SIG-M5 treated with dmso at 0.1 percent for 504 hours (cell line): ENCODE measurements around the gene FBXL16.

Source experiments
- DNase-seq: peaks from one replicate; lab custom pipeline; 2025; ENCODE audit not compliant: unreplicated experiment; lab: John Stamatoyannopoulos, UW

Gene FBXL16

GRCh38 chr16:710500-711075 is 5.0 kb upstream of the FBXL16 start:
- DNase-seq = no peak

DNA sequence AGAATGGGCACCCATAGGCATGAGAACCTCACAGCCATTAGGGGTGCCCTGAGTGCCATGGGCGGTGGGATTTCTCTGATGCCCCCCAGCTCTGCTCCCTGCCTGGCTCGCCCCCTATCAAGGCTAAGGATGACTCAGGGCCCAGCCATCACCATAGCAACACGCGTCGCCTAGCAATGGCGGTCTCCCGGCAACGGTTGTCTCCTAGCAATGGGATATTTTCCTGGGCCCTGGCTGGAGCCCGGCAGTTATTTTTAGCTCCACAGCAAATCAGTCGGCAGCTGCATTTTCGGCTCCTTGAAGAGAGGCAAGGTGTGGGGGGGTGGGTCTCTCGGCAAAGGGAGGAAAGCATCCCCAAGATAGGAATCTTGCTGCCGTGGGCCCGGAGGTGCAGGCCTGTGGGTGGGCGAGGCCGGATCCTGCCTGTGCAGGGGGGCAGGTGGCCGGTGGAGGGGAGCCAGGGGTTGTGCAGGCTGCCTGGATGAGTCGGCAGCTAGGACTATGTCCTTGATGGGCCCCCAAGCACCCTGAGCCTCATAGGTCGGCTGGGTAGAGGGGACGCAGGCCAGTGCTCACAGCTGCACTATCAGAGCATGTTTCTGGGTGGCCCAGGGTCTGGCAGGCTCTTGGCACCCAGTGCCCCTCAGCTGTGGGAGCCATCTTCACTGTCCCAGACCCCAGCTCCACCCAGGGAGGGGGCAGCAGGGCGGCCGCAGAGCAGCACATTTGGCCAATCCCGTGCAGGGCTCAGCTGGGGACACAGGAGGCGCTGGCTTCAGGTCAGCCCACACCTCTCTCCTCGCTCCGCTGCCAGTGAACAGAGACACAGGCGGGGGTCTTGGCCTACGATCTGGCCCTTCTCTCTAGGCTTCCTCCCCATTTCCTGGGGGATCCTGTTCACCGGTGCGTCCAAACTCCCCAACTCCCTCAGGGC is 4.2 kb upstream of the FBXL16 start:
- DNase-seq = peak; percentile 17

- no peak for DNase-seq
Measured at GRCh38 chr16:708959-709358, 3.4 kb upstream of the FBXL16 start.

DNA sequence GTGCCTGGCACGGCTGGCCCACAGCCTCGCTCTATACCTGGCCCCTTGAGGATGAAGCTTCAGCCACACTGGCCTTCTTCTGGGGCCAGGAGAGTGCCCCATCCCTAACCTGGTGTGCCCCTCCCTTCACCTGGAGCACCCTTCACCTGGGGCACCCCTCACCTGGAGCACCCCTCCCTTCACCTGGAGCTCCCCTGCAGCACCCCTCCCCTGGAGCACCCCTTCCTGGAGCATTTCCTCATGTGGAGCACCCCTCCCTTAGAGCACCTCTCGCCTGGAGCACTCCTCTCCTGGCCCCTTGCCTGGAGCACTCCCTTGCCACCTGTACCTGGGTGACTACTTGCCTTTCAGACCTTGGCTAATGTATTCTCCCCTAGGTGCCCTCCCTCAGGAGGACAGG is 2.4 kb upstream of the FBXL16 start:
- DNase-seq = no peak

DNA sequence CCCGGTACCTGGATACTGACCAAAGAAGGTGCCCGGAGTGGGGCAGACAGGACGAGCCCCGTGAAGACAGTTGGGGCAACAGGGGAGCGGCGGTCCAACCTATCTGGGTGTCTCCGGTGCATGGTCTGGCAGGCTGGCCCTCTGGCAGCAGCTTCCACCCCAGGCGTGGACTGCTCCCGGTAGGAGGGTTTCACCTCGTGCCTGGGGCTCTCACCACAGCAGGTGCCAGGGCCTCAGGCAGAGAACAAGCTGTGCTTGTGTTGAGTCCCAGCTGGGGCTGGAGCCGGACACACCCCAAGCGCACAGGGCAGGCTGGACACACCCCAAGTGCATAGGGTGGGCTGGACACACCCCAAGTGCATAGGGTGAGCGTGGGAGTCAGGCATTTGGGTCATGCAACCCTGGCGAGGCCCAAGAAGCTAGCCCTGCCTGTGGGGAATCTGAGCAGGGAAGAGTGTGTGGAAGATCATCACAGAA is 1.5 kb upstream of the FBXL16 start:
- no peak for DNase-seq

DNA sequence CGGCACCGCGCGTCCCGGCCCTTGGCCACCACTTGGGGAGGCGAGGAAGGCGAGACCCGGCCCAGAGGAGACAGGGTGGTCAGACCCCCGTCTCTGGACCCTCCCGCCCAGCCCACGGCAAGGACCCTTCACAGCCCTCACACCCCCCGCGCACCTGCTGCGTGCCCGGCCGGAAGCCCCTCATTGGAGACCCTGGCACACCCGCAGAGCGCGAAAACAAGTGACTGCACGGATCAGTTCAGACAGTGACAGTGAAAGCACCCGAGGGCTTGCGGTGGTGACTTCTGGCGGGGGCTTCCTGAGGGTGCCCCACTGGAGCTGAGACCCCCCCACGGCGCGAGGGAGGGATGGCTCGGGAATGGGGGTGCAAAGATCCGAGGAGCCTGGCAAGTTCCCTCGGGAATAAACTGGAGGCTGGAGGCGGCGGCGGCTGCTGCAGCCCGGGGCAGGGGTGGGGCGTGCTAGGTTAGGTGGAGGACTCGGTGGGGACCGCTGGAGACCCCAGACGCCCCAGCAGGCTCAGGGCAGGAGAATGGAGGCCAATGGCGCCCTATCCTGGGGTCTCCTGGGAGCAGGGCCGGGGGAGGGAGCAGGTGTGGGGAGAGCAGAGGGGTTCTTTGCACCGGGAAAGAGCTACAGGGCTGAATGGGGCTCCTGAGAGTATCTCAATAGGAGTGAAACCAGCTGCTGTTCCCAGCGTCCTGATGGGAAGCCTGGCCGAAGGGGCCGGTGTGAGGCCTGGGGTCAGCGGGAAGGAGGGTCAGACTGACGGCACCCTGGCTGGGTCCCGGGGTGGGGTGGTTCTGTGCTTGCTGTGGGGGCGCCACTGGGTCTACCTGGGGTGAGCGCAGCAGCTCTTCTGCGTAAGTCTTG is 824 bp upstream of the FBXL16 start:
- DNase-seq = peak; percentile 14

DNA sequence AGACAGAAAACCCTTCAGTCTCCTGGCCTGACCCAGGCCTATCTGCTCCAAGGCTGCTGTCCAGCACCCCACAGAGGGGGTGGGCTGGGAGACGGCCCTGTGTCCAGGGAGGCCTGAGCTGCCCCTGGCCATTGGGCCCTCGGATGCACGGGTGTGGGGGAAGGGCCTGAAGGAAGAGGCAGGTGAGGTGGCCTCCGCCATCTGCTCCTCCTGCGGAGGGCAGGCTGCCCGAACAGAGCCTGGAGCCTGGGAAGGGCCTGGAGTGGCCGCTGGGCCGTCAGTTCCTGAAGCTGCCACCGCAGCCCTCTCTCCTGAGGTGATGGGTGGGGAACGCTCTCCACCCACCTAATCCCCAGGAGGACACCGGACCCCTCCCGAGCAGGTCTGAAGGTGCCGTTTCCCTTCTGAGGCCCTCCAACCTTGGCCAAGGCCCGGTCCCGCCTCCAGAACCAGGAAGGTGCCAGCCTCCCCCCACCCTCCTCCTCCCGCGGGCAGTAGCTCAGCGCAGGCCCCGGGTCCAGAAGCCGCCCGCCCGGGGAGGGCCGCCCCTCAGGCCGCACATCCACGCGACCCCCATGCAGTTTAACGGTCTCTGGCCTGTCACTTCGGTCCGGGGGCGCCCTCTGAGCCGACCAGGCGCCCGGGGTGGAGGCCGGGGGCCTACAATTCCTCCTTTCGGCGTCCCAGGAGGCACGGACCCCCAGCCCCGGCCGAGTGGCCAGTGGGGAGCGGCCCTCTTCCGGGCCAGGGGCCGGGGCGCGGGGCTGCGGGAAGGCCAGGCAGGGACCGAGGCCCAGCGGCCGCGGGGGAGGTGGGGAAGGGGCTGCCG is 835 bp downstream of the FBXL16 start:
- no peak for DNase-seq

DNA sequence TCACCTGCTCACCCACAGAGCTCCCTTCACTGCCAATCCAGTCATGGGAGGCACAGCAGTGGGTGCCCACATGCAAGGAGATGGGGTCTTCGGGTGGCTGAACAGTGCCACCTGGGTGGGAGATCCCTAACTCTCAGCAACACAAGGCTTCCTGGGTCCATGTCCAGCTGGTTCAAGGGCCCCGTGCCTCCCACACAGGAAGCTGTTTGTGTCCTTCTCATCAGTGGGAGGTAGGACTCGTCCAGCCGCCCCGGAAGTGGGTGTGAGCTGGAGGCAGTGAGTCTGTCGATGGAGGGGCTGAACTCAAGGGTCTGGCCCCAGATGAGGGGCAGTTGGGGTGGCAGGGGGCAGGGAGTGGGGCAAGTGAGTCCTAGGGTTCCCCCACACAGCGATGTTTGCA is 1.6 kb downstream of the FBXL16 start:
- no peak for DNase-seq

DNA sequence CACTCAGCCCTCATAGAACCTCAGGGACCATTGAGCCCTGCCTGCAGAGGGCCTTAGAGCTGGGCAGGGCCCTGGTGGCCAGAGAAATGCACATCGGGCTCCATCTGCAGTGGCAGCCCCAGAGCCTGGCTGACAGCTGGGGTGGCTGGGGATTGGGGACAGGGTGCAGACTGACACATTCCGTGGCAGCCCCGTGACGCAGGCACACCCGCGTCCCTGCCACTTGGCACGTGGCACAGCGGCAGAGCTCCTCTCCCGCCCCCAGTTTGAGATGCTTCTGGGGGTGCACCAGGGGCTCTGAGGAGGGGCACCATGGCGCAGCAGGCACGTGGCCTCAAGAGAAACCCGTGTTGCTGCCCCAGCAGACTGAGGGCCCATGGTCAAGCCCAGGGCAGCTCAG is 2.2 kb downstream of the FBXL16 start:
- no peak for DNase-seq

- no peak for DNase-seq
Measured at GRCh38 chr16:702341-702740, 3.3 kb downstream of the FBXL16 start.

- no peak for DNase-seq
Measured at GRCh38 chr16:700684-701584, 4.7 kb downstream of the FBXL16 start.

DNA sequence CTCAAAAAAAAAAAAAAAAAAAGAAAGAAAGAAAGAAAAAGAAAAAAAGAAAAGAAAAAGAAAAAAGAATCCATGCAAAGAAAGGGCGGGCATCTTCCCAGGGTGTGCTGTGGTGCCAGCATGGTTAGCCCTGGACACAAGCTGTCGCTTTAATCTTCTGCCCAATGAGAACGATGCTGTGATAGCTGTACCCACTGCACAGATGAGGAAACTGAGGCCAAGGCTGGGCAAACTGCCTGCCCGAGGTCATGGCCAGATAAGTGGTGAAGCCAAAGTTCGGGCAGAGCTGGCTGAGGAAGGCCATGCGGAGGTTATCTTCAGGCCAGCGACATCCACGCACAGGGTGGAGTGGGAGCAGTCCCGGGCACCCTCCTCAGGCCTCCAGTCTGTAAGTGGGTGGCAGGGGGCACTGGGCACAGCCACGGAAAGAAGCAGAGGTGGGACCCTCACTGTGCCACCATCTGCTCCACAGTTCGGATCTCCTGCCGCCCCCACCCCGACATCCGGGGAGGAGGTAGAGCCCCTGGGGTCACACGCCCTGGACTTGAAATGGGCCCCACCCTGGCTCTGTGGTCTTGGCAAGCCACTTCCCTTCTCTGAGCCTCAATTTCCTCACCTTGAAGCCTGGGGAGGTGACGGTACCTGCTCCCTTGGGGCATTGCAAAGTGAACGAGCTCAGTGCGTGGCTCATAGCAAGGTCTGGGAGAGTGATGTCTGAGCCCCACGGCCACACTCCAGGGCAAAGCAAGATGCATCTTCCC is 6.5 kb downstream of the FBXL16 start:
- no peak for DNase-seq

DNA sequence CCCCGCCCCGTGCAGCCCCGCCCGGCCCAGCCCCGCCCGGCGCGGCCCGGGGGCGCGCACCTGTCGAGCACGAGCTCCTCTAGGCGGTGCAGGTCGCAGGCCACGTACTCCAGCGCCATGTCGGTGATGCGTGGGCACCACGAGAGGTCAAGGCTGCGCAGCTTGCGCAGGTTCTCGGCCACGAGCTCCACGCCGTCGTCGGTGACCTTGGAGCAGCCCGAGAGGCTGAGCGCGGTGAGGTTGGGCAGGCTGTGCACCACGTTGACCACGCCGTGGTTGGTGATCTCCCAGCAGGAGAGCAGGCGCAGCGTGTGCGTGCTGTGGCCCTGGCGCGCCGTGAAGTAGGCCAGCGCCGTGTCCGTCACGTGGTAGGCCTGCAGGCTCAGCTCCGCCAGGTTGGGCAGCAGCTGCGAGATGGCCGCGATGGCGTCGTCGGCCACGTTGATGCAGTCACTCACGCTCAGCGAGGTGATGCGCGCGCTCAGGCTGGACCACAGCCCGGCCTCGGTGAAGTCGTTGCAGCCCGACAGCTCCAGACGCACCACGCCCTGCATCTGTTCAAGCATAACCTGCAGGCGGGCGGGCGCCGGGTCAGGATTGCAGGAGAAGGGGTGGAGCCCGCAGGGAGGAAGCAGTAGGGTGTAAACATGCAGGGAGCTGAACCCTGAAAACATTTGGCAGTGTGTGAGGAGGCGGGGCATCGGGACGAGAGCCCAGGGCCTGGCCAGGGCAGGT is 10.1 kb downstream of the FBXL16 start:
- peak; percentile 55 for DNase-seq

DNA sequence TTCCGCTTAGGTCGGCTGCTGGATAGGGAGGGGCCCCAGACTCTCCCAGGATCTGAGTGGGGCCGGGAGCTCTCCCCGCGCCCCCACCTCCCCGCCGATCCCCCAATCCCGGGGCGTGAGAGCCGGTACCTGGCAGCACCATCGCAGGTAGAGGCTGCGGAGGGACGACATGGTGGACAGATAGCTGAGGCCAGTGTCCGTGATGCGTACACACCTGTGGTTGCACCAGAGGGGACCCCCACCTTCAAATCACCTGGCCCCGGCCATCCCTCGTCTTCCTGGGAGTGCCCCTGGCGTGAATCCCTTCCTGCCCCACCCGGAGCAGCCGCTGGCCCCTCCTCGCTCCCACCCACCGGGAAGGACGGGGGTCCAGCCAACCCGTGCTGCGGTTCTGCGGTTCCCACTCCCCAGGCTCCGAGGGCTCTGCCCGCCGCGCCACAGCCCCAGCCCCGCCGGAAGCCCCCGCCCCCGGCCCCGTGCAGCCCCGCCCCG is 10.7 kb downstream of the FBXL16 start:
- DNase-seq = no peak

GRCh38 chr16:694187-694862 is 11.3 kb downstream of the FBXL16 start:
- DNase-seq = no peak

GRCh38 chr16:693766-694165 is 11.8 kb downstream of the FBXL16 start:
- no peak for DNase-seq

DNA sequence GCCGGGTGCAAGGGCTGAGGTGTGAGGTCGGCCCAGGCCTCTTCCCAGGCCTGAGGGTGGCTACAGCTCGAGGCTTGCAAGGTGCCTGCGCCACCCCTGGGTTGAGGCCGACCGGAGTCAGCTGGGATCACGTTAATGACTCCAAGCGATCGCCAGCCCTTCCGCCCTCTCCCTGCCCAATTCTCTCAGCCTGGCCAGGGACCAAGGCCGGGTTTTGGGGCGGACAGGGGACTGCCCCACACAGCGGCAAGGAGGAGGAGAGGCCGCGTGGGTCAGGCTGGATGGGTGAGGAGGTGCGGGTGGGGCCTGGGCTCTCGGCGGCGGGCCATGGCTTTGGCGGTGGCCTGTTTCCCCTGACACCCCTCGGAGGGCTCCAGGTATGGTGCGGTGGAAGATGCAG is 12.2 kb downstream of the FBXL16 start:
- DNase-seq = no peak
